ENCODE data around the gene GRXCR2.
"Not testable (repeated sequence)": the region's sequence is repeated elsewhere in the genome, so short reads cannot be mapped to it uniquely, and the experiment has no call there.

Gene GRXCR2

GRCh38 chr5:145872914-145873313 is at the start of gene GRXCR2:
TSS of gene GRXCR2 (minus strand) at chr5:145873014. CDS start at chr5:145872968, 46 bp downstream.
- DNase-seq: no peak

GRCh38 chr5:145922059-145922458 is 49.2 kb upstream of the GRXCR2 start:
- no peak for DNase-seq

DNA sequence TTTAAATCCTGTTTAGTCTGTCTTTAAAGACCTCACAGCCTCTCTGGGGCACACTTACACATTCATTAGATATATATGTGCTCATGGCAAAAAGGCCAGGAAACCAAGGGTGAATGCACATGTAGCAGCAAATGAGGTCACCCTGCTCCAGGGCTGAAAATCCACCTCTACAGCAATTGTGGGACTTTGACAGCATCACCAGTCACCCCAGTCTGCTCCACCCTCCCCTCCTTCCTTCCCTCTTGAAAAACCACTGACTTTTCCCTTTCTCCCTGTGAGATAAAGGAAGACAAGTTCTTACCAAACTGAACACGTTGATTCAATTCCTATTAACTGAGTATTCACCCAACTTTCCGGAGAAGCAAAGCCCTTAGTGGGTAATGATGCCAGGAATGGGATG is 48.4 kb upstream of the GRXCR2 start:
- no peak for DNase-seq

- DNase-seq: no peak
Observed at GRCh38 chr5:145920542-145921210, 47.9 kb upstream of the GRXCR2 start.

DNA sequence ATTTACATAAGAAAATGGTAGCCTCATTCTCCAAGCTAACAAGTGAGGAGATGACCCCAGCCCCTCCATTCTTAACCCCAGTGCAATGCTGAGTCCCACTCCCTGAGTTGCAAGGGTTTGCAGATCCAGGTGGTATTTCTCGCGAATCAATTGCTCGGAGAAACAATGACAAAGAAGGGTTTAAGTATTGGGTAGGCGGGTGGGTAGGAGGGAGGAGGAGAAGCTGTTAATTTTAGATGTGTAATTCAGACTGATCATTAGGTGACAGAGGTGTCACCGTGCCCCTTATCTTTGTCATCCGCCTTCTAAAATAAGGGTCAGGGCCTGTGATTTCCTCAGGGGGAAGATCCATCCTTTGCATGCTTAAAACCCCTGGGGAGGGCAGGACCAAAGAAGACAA is 46.6 kb upstream of the GRXCR2 start:
- DNase-seq: no peak

- no peak for DNase-seq
Observed at GRCh38 chr5:145918397-145918796, 45.6 kb upstream of the GRXCR2 start.

DNA sequence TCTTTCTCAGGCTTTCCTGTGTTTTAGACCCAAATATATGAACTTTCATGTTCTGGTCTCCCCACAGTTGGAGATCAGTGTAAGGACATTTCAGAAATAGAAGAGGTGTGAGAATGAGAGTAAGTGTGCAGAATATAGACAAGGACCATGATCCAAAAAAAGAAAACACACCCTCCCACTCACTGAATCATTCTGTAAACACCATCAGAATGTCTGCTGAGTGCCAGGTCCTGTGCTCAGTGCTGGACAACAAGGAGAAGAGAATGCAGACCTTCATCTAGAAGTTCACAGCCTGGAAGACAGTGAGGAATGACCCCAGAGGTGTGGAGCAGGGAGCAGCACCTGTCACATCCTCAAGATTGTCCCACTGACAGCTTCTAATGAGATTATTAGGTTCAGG is 44.5 kb upstream of the GRXCR2 start:
- no peak for DNase-seq

- no peak for DNase-seq
Observed at GRCh38 chr5:145915970-145916638, 43.3 kb upstream of the GRXCR2 start.

DNA sequence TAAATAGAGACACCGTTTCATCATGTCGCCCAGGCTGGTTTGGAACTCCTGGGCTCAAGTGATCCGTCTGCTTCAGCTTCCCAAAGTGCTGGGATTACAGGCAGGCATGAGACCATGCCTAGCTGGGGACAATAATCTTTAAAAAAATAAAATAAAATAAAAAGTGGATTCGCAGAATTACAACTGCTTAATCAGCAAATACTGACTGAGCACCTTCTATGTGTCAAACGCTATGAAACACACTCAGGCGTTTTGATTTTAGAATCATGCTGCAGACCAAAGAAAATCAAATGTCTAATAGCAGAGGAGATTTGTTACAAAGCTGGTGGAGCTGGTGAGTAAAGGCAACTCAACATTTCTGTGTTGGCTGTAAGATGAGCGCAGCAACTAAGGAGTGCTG is 40.9 kb upstream of the GRXCR2 start:
- DNase-seq: no peak

- DNase-seq: no peak
Observed at GRCh38 chr5:145912594-145912993, 39.8 kb upstream of the GRXCR2 start.

- no peak for DNase-seq
Observed at GRCh38 chr5:145912019-145912418, 39.2 kb upstream of the GRXCR2 start.

DNA sequence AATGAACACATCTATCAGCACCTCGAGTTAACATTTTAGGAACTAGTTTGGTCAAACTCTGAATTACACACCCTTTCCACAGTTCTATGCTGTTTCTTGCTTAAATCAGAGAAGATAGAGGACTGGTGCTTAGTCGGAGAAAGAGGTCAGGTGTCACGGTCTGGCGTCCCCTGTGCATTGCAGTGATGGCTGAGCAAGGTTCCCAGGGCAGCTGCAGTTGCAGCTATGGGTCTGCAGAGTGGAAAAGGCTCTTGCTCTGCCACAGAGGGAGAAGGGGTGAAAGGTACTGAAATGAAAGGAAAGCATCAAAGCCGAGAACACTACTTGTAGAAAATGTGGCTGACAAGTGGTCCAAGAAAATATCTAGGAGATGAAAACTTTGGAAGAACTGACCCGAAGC is 38.4 kb upstream of the GRXCR2 start:
- DNase-seq: no peak

- no peak for DNase-seq
Observed at GRCh38 chr5:145908206-145908960, 35.6 kb upstream of the GRXCR2 start.

GRCh38 chr5:145906401-145906800 is 33.6 kb upstream of the GRXCR2 start:
- no peak for DNase-seq

DNA sequence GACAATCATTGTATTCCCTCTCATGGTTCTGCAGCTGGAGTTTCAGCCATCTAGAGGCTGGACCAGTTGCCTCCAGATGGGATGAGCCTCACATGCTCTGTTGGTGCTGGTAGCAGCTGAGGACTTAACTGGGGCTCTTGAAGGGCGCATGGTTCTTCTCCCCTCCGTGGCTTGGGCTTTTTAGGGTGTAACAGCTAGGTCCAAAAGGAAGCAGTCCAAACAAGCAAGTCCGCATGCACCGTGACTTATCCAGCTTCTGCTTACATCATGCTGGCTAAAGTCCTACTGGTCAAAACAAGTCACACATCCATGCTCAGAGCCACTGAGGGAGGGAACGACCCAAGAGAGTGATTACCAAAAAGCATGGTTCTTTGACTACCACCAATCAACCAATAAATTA is 31.9 kb upstream of the GRXCR2 start:
- DNase-seq: no peak

DNA sequence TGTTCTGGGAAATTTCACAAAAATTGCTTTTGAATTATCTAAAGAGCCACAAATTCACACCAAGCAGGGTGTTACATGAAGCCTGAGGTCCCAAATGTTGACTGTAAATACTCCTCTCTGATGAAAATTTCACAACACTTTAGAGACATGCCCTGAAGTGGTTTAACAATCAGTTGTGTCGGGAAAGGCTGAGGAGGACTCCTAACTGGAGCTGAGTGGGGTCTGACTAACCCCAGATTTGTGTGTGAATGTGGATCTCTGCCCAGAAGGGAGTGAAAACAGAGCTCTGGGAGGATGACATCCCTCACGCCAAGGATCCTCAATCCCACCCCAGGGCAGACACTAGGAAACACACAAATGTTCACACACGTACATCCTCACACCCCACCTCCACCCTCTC is 31.1 kb upstream of the GRXCR2 start:
- no peak for DNase-seq

DNA sequence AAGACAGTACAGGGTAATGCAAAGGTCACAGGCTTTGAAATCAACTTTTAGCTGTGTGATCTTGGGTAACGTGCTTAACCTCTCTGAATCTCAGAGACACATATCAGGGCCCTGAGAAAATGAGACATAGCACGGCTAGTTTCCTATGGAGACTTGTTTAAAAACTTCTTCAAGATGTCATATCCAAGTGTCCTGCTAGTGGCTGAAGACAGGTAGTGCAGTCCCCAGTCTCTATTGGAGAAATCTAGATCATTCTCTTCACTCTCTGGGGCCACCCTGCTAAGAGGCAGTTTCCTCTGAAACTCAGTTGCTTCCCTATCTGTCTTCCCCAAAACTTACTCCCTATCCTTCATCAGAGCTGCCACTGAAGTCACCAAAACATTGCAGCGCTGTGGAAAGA is 30.3 kb upstream of the GRXCR2 start:
- no peak for DNase-seq

- DNase-seq: no peak
Observed at GRCh38 chr5:145902421-145902820, 29.6 kb upstream of the GRXCR2 start.

- DNase-seq: no peak
Observed at GRCh38 chr5:145898171-145898570, 25.4 kb upstream of the GRXCR2 start.

GRCh38 chr5:145891378-145891777 is 18.6 kb upstream of the GRXCR2 start:
- DNase-seq: not testable (repeated sequence)

DNA sequence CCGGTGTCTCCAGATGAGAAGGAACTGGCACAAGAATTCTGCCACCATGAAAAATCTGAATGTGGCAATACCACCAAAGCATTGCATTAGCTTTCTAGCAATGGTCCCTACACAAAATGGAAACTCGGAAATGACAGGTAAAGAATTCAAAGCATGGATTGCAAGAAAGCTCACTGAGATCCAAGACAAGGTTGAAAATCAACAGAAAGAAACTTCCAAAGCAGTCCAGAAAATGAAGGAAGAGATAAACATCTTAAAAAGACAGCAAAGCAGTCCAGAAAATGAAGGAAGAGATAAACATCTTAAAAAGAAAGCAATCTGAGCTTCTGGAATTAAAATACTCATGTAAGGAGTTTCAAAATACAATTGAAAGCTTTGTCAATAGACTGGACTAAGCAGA is 16.8 kb upstream of the GRXCR2 start:
- DNase-seq: no peak

DNA sequence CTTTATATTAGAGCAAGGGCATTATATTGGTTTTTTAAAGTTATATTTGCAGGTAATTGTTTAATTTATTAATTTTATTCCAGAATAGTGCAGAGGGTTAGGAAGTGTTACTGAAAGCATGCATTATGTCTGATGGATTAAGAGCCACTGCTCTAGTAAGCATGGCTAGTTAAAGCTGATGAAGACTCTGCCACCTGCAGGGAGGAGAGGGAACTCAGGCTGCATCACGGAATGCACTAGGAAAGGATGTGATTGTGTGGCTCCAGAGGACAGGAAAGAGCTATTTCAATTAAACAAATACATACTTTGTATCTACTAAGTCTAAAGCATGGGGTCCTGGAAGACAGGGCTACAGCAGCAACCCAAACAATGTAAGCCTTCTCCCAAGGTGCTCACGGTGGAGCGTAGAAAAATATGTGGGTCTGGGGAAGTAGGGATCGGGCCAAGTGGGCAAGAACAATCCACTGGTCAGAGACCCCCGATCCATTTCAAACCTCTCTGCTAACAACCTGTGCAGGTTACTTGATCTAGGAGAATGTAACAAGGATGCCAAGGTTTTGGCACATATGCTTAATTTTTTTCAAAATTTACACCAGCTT is 15.3 kb upstream of the GRXCR2 start:
- peak in 2 of 3 experiments; percentile 4 to 48 for DNase-seq

GRCh38 chr5:145887217-145887616 is 14.4 kb upstream of the GRXCR2 start:
- DNase-seq: no peak

DNA sequence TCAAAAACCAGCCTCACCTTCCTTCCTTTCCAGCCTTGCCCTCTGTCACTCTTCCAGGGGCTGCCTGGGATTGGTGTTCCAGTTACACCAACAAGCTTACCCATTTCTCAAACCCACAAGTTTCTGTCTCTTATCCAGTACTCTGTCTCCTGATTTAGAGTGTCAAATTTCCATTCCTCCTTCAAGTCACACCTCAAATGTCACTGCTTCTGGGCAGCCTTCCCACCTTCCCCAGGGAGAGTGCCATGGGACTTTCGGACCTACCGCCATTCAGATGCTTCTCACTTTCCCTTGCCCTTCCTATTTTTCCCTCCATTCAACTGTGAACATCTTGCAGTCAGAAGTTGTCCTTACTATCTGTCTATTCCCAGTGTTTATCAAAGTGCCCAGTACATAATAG is 2.0 kb upstream of the GRXCR2 start:
- no peak for DNase-seq
